NCI-H2196 (cell line): ENCODE results near the gene PPIA.
"Not testable (repeated sequence)": the region's sequence is repeated elsewhere in the genome, so short reads cannot be mapped to it uniquely, and the experiment has no call there.

ENCODE experiments used
- DNase-seq: peaks from one replicate; lab custom pipeline; 2025; ENCODE audit not compliant: unreplicated experiment; lab: John Stamatoyannopoulos, UW

Gene PPIA

DNA sequence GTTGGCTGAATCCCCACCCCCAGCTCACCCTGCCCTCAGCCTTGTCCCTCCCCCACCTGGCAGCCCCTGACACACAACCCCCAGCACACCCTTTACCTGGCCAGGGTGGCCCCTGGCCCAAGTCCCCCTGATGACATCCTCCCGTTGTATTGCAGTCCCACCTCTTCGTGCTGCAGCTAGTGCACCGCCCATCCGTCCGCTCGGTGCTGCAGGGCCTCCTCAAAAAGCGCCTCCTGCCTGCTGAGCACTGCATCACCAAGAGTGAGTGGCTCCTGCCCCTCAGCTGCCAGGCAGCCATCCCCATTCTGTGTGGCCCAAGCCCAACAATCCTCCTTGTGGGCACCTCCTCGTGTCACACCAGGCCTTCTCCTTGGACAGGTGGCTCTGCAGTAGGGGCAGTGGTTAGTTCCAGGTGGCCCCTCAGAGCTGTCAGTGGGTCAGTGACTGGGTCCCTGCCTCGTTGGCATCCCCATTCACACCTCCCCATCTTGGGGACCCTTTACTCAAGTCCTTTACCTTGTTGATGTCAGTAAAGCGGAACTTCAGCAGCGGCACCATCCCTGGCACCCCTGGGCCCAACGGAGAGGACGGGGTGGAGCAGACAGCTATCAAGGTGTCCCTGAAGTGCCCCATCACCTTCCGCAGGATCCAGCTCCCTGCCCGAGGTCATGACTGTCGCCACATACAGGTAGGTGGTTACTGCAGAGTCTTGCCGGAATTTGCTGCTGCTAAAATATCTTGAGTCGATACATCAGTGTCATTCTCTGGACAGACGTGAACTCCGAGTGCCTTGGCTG, 33.6 kb upstream of the PPIA start:
- DNase-seq, result no peak

DNA sequence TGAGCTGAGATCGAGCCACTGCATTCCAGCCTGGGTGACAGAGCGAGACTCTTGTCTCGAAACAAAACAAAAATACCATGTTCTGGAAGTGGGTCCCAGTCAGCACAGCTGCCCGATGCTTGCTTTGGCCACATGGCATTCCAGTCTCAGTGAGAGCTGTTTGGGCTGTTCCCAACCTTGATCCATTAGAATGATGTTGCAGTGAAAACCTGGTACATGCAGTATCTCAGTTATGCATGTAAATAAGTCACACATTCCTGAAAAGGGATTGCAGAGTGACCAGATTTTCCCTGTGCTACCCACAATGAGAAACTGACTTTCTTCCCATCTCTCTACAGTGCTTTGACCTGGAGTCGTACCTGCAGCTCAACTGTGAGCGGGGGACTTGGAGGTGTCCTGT, 32.4 kb upstream of the PPIA start:
- DNase-seq, result no peak

DNA sequence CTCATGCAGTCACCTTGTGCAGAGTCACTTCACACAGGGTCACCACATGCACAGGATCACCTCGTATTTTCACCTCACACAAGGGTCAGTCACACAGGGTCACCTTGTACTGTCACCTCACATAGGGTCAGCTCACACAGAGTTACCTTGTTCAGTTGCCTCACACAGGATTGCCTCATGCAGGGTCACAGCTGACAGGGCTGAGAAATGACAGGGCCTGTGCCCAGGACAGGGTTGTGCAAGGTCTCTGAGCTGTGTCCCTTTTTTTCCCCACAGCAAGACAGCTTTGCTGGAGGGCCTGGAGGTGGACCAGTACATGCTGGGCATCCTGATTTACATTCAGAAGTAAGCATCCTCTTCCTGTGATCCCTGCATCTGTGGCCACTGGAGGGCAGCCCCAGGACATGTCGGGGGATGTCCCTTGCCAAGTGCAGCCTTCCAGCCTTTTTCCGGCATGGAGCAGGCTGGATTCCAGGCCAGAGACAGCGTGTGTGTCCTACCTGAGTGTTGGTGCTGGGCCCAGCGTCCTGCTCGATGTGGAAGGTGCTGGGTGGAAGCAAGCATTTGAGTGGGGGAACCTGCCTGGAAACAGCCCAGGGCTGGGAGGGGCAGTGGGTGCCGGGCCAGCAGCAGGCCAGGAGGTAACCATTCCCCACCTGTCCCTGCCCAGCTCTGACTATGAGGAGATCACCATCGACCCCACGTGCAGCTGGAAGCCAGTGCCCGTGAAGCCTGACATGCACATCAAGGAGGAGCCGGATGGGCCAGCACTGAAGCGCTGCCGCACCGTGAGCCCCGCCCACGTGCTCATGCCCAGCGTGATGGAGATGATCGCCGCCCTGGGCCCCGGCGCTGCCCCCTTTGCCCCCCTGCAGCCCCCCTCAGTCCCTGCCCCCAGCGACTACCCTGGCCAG, 31.6 kb upstream of the PPIA start:
- no peak for DNase-seq

DNA sequence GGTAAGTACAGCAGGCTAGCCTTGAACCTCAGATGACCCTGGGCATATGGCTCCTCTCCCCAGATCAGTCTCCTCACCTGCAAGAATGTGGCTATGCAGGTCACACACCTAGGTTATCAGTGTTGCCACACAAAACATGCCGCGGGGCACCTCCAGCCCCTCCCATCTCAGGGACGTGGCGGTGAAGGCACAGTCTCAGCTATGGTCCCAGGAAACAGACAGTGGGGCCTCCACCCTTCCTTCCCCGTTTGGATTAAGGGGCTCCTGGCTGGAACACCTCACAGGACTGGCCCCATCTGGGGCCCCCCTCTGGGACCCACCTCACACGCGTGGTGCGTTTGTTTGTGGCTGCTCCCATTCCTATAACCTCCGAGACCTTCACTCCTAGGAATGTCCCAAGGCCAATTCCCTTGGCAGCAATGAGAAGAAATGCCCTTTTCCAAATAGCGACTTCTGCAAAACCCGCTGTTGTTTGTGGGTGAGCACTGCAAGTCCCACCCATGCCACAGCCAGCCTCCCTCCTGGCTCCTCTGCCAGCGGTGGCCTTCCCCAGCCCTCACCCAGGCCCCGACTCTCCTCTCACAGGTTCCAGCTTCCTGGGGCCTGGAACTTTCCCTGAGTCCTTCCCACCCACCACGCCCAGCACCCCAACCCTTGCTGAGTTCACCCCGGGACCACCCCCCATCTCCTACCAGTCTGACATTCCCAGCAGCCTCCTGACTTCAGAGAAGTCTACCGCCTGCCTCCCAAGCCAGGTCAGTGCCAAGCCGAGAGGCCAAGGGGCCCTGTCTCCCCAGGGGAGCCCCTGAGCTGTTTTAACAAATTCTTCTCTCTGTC, 30.7 kb upstream of the PPIA start:
- no peak for DNase-seq

DNA sequence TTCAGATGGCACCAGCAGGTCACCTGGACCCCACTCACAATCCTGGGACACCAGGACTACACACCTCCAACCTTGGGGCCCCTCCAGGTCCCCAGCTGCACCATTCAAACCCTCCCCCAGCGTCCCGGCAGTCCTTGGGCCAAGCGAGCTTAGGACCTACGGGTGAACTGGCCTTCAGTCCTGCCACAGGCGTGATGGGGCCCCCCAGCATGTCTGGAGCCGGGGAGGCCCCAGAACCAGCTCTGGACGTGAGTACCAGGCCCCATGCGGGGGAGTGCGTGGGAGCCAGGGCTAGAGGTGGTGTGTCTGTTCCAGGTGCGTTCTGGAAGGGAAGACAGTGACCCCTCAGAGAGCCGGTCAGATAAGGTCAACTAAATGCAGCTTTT, 30.1 kb upstream of the PPIA start:
- no peak for DNase-seq

DNA sequence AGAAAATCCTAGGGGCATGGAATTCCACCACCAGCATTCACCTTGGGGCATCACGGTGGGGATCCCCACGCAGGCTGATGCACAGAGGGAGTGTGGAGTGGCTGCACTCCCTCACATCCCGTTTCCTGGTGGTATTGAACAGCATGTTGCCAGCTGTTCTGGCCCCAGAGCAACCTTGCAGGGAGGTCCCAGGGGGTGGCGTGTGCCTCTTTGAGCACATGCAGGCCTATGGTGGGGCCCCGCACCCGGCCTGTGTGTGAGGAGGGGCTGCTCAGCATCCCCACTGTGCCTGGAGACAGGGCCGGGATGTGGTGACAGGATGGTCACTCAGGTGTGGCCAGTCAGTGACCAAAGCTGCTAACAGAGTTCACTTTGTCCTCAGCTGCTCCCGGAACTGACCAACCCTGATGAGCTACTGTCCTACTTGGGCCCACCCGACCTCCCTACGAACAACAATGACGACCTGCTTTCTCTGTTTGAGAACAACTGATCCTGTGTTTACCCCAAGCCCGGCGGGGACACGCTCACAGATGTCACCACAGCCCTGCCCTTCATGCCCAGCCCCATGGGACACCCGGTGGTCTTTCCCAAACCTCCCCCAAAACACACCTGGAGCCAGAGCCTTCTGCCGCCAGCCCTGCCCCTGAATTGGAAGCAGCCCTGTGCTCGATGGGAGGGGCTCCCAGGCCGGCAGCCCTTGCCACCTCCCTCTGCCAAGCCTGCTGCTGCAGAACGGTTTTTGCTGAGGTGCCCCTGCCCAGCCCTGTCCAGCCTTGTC, 29.2 kb upstream of the PPIA start:
- no peak for DNase-seq

DNA sequence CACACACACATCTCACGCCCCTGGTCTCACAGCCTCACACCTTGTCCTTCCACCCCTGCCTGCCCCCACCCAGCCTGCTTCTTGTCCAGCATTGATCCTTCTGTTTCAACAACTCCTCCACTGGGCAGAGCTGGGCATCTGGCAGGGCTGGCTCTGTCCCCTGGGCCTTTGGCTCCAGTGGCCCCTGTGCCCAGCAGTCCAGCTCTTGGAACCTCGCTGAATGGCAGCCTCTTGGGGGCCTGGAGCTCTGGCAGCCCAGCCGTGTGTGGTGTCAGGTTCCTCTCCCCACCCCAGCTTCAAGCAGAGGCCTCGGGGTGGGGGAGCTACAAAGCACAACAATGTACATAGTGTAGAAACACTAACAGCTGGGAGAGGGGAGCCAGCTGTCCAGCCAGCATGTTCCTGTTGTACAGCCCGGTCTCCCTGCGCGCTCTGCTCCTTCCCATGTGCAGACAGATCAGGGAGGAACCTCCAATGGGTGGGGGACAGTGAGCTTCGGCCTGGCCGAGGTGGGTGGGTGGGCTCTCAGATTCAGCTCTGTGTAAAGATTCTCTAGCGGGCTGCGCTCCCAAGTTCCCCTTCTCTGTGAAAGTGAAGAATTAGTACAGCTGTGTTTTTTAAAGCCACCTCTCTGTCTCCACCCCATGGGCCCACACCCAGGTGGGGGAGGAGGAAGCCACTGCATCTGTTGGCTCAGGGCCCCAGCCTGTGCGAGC, 28.4 kb upstream of the PPIA start:
- peak; percentile 40 for DNase-seq

DNA sequence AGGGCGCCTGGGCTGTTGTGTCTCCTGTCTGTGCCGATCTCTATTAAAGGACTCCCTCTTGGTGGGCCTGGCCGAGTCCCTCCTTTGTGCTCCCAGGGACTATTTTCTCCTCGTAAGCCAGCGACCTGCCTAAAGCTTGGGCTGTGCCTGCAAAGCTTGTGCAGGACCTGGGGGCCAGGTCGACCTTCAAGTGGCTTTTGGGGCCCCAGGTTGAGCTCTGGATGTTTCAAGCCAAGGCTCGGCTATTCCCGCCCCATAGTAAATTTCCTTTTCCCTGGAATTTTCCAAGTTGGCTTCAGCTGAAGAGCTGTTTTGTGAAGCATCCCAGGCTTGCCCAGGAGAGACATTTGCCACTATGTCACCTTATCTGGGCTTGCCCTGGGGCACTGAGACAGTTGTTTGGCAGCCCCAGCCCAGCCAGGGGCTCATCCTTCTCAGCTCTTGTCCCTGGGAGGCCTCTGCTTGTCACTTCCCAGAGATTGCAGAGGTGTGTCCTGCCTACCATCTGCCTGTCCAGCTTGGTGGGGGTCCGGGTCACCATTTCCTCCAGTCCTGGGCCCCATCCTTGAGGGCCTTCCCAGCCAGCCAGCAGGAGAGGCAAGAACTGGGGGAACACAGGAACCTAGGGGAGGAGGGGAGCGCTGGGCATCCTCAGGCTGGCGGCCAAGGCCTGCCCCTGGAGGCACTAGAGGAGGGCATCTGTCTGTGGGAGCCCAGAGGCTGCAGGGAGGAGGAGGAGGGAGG, 27.7 kb upstream of the PPIA start:
- no peak for DNase-seq

DNA sequence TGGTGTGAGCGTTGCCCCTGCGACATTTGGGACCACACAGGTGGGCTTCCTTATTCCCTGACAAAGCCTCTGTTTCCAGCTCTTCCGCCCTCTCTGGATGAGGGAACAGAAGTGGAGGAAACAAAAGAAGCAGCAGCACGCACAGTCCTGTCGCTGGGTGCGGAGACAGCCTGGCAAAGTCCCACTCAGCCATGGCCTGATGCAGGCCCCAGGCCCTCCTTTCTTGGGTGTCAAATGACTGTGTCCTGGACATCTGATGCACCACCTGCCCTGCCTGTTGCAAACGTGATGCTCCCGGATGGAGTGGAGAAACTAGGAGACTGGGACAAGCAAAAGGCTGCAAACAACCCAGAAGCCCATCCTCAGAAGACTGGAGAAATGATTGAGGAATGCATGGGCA, 27.1 kb upstream of the PPIA start:
- peak; percentile 30 for DNase-seq

DNA sequence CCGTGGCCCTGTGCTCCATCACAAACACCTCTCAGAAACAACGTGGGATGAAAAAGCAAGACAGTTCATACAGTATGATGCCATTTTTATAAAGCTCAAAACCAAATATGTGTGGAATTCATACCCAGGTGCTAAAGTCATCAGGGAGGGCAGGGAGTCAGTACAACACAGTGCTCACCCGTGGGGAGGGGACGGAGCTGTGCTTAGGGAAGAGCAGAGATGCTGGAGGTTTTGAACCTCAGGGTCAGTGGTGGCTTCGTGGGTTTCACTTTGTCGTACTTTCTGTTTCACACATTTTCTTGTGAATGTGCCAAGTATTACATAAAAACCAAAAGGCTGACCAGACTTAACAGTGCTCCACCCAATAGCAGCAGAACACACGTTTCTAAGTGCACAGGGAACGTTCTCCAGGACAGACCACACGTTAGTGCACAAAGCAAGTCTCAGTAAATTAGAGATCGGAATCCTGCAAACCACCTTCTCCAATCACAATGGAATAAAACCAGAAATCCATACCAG, 26.6 kb upstream of the PPIA start:
- DNase-seq, result no peak

DNA sequence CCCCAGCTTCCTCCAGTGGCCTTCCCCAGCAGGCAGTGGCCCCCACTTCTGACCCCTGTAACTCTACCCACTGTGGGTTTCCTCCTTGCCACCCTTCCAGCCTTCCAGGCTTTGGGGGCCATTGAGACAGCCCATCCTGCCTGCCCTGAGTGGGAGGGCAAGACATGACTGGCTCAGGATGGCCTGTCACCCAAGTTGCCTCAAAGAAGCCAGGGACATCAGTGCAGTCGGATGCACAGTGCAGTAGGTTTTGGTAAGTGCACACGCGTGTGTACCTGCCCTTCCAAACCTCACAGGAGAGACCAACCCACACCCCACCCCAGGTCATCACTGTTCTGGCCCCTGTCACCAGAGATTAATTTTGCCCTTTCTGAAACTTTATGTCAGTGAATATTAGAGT, 25.1 kb upstream of the PPIA start:
- no peak for DNase-seq

DNA sequence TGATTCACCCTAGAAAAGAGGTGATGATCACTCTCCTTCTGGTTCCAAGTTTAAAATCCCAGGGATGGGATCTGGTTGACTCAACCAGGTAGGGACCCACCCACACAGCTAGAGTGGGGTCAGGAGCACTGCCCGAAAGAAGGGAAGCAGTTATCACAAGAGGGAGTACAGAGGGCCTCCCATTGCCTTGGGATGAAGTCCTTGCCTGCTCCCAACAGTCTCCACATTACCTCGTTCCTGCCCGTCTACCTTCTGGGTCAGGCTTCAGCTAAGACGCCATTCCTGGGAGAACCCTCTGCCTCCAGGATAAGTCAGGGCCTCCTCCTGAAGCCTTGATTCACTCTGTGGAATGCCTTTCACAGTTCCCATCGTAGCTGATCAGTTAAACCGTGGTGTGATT, 24.0 kb upstream of the PPIA start:
- no peak for DNase-seq

DNA sequence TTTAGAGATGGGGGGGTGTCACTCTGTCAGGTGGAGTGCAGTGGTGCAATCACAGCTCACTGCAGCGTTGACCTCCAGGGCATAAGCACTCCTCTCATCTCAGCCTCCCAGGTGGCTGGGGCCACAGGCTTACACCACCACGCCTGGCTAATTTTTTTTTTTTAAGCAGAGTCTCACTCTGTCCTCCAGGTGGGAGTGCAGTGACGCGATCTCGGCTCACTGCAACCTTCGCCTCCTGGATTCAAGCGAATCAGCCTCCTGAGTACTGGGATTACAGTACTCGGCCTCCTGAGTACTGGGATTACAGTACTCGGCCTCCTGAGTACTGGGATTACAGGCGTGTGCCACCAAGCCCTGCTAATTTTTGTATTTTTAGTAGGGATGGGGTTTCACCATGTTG, 23.6 kb upstream of the PPIA start:
- DNase-seq, result no peak

DNA sequence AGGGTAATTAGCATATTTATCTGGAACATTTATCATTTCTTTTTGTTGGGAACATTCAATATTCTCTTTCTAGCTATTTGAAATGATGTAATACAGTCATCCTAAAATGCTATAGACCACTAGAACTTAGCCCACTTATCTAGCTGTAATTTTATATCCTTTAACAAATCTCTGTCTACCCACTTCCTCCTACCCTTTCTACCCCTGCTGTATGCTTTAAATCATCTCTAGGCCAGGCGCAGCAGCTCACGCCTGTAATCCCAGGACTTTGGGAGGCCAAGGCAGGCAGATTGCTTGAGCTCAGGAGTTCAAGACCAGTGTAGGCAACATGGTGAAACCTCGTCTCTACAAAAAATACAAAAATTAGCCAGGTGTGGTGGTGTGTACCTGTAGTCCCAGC, 22.0 kb upstream of the PPIA start:
- not testable (repeated sequence) for DNase-seq

DNA sequence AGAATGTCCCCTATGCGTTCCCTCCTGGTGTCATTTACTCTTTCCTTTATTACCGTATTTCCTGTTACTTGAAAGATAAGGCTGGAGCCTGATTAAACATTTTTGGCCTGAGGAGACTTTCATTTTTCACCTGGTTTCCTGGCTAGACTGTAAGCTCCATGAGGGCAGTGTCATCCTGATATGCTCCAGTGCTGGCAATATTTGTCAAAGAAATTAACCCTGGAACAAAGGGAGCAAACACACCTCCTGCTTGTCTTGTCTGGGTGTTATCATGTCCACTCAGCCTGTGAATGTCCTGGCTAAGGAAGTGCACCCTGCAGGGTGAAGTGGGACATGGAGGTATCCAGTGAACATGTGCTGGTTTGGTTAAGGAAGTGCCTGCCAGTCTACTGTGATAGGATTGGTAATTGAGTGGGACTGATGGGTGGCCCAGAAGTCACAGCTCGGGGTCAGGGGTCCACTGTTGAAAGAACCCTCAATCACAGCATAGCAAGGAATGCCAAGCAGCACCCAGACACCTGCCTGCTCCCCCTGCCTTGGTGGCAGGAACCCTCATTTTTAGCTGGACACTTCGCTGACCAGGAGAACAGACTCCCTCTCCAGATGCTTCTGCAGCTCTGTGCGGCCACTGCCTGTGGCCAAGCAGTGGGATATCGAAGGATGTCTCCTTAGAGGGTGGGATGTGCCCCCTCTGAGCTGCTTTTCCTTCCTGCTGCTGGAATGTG, 20.9 kb upstream of the PPIA start:
- no peak for DNase-seq

DNA sequence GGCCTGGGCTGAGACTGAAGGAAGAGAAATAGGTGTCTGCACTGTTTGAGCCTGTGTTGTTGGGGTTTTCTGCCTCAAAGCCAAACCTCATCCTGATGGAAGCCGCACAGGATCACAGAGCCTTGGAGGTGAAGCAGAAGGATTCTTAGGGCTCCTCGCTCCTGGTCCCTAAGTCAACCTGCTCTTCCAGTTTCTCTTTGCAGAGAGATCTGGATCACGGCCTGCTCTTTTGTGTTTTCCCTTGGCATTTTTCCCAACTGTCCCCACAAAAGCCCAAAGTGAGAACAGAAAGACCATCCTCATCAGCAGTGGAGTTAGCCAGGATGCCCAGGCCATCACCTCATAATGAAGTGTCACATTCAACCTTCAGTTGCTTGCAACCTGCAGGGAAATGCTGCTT, 20.3 kb upstream of the PPIA start:
- no peak for DNase-seq

DNA sequence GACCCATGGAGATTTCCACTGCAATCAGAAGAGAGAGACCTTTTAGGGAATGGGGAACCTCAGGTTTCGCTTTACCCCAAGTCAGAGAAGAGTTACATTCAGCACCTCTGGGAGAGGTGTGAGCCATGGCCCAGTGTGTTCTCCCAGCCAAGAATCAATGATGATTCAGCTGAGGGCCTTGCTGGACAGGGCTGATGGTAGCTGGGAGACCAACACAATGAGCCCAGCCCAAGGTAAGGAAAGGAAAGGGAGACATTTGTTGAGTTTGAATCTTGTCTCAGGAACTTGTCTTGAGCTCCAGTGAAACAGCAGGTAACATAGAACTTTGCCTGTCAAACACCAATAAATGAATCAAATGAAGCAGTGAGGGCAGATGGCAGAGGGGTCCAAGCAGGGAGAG, 14.0 kb upstream of the PPIA start:
- no peak for DNase-seq

DNA sequence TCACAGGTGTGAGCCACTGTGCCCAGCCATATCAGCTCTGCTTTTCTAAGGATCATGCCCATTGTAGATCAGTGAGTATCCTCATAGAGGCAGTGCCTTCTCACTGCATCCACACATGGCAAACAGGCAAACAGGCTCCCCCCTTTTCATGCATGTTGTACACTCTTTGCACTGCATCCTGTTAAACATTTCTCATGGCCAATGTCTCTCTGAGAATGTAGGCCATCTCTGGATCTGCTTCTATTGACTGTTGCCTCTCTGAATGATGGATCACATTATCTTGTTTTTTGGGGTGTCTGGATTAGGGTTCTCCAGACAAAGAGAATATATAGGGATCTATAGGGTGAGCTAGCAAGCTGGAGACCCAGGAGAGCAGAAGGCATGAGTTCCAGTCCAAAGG, 13.1 kb upstream of the PPIA start:
- no peak for DNase-seq

DNA sequence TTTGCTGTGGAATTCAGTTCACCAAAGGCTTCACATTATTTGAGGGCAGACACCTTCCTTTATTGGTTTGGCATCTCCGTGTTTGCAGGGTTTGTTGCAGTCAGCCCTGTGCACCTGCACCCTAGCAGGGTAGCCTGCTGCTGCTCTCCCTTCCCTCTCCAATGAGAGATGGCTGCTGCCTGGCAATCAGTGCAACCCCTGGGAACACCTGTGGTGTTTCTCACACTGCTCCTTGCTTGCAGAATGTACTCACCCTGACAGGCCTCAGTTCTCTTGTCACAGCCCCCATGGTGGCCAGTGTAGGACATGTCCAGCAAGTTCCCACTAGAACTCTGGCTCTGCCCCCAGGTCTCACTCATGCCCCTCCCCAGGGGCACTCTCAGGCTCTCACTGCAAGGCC, 12.1 kb upstream of the PPIA start:
- no peak for DNase-seq
